Mononuclear cell (primary cell): ENCODE results near the gene TENM3. TPM values are rescaled to one million over a fixed set of nuclear protein-coding genes. Genes with fewer than 3 reads are reported as not detected.
"Not testable (repeated sequence)": the region's sequence is repeated elsewhere in the genome, so short reads cannot be mapped to it uniquely, and the experiment has no call there.

Experiments used
- H3K27me3 ChIP-seq: 2 replicates; pipeline ENCODE4 v1.6.0; 2011; ENCODE audit warnings: low read length, control low read depth; ENCODE audit not compliant: insufficient read depth
- H3K4me1 ChIP-seq: 2 replicates; pipeline ENCODE4 v1.5.1; 2011; ENCODE audit warnings: mild to moderate bottlenecking, low read length, control low read depth; ENCODE audit not compliant: insufficient read depth
- H3K4me3 ChIP-seq: 2 replicates; pipeline ENCODE4 v1.5.1; 2011; ENCODE audit warnings: mild to moderate bottlenecking, low read length, moderate library complexity
- H3K9me3 ChIP-seq: 2 replicates; pipeline ENCODE4 v1.5.1; 2011; ENCODE audit warnings: low read depth, mild to moderate bottlenecking, control low read depth, low read length
- total RNA-seq: library from RNA; depleted of rRNA; stranded (reverse); fragments of >200 nt; gene quantifications from one replicate; pipeline ENCODE4 v1.2.3, GENCODE V29; 2012

The TENM3 gene
- not detected for total RNA-seq

GRCh38 chr4:182243204-182243603, at the start of gene TENM3:
TENM3 (plus strand) TSS chr4:182243402; CDS start chr4:182324021, 80,619 bp downstream.
- H3K27me3 ChIP-seq, H3K4me1 ChIP-seq, H3K4me3 ChIP-seq, H3K9me3 ChIP-seq: not testable (repeated sequence)

- no peak overlapping the region for H3K4me3 ChIP-seq
- no peaks in the 10 kb centered on the region for H3K9me3 ChIP-seq
- no peaks in the 10 kb centered on the region for H3K27me3 ChIP-seq
- no peaks in the 10 kb centered on the region for H3K4me1 ChIP-seq
Observed at GRCh38 chr4:182194091-182194824, 48.9 kb upstream of the TENM3 start.

GRCh38 chr4:182197611-182198010, 45.6 kb upstream of the TENM3 start:
- Histone ChIP-seq H3K4me3 (no peak overlapping the region), H3K9me3 (no peaks in the 10 kb centered on the region), H3K27me3 (no peaks in the 10 kb centered on the region), H3K4me1 (no peaks in the 10 kb centered on the region)

- Histone ChIP-seq H3K27me3 (no peaks in the 10 kb centered on the region), H3K4me3 (no peak overlapping the region), H3K9me3 (no peaks in the 10 kb centered on the region), H3K4me1 (no peaks in the 10 kb centered on the region)
Observed at GRCh38 chr4:182201871-182202270, 41.3 kb upstream of the TENM3 start.

- H3K27me3 ChIP-seq = no peaks in the 10 kb centered on the region
Observed at GRCh38 chr4:182202650-182203049, 40.6 kb upstream of the TENM3 start.

GRCh38 chr4:182203872-182204411, 39.3 kb upstream of the TENM3 start:
- Histone ChIP-seq H3K9me3 (no peaks in the 10 kb centered on the region), H3K4me1 (no peaks in the 10 kb centered on the region), H3K27me3 (no peaks in the 10 kb centered on the region), H3K4me3 (no peak overlapping the region)

More at GRCh38 chr4:182202650-182203049, 40.6 kb upstream of the TENM3 start:
- Histone ChIP-seq H3K4me3 (no peak overlapping the region), H3K4me1 (no peaks in the 10 kb centered on the region), H3K9me3 (no peaks in the 10 kb centered on the region)

- no peaks in the 10 kb centered on the region for H3K27me3 ChIP-seq
- H3K4me3 ChIP-seq = no peak overlapping the region
- H3K4me1 ChIP-seq = no peaks in the 10 kb centered on the region
- H3K9me3 ChIP-seq = no peaks in the 10 kb centered on the region
Observed at GRCh38 chr4:182205306-182205705, 37.9 kb upstream of the TENM3 start.

GRCh38 chr4:182206266-182206665, 36.9 kb upstream of the TENM3 start:
- Histone ChIP-seq H3K27me3 (no peaks in the 10 kb centered on the region), H3K9me3 (no peaks in the 10 kb centered on the region), H3K4me1 (no peaks in the 10 kb centered on the region), H3K4me3 (no peak overlapping the region)

- H3K9me3 ChIP-seq = no peaks in the 10 kb centered on the region
- H3K4me3 ChIP-seq = no peak overlapping the region
- no peaks in the 10 kb centered on the region for H3K4me1 ChIP-seq
- H3K27me3 ChIP-seq = no peaks in the 10 kb centered on the region
Observed at GRCh38 chr4:182206916-182207315, 36.3 kb upstream of the TENM3 start.

- Histone ChIP-seq H3K9me3 (no peaks in the 10 kb centered on the region), H3K4me1 (no peaks in the 10 kb centered on the region), H3K4me3 (no peak overlapping the region), H3K27me3 (no peaks in the 10 kb centered on the region)
Observed at GRCh38 chr4:182207830-182208396, 35.3 kb upstream of the TENM3 start.

- Histone ChIP-seq H3K27me3 (no peaks in the 10 kb centered on the region), H3K4me1 (no peaks in the 10 kb centered on the region), H3K4me3 (no peak overlapping the region), H3K9me3 (no peaks in the 10 kb centered on the region)
Observed at GRCh38 chr4:182208526-182209050, 34.6 kb upstream of the TENM3 start.

GRCh38 chr4:182212211-182212761, 30.9 kb upstream of the TENM3 start:
- Histone ChIP-seq H3K9me3 (no peaks in the 10 kb centered on the region), H3K4me1 (no peaks in the 10 kb centered on the region), H3K4me3 (no peak overlapping the region)

GRCh38 chr4:182213004-182213403, 30.2 kb upstream of the TENM3 start:
- no peaks in the 10 kb centered on the region for H3K9me3 ChIP-seq
- no peak overlapping the region for H3K4me3 ChIP-seq
- H3K4me1 ChIP-seq = no peaks in the 10 kb centered on the region
- H3K27me3 ChIP-seq = no peaks in the 10 kb centered on the region

More at GRCh38 chr4:182212211-182212761, 30.9 kb upstream of the TENM3 start:
- H3K27me3 ChIP-seq = no peaks in the 10 kb centered on the region

GRCh38 chr4:182215148-182215547, 28.1 kb upstream of the TENM3 start:
- no peaks in the 10 kb centered on the region for H3K4me1 ChIP-seq
- no peak overlapping the region for H3K4me3 ChIP-seq
- H3K27me3 ChIP-seq = no peaks in the 10 kb centered on the region
- H3K9me3 ChIP-seq = no peaks in the 10 kb centered on the region

- Histone ChIP-seq H3K4me1 (no peaks in the 10 kb centered on the region), H3K27me3 (no peaks in the 10 kb centered on the region), H3K4me3 (no peak overlapping the region), H3K9me3 (no peaks in the 10 kb centered on the region)
Observed at GRCh38 chr4:182216005-182216404, 27.2 kb upstream of the TENM3 start.
